HepG2 (cell line): ENCODE measurements around the gene CLTA. TPM values are rescaled to one million over a fixed set of nuclear protein-coding genes. Genes with fewer than 3 reads are reported as not detected.

Source experiments
- ATAC-seq: fragments of 200-7000 bp; cut with Tn5 transposase; 3 replicates; pipeline ENCODE4 v1.9.1; 2020; ENCODE audit warnings: mild to moderate bottlenecking, moderate library complexity
- BruUV-seq: library from RNA; stranded (reverse); fragments of 400-500 nt; replicated peaks from 2 replicates; lab custom pipeline; 2021; lab: Mats Ljungman, UMichigan
- CTCF ChIA-PET: fragments of 300-600 bp; formaldehyde crosslinking; extraction: SDS; loops from one replicate; lab custom pipeline; 2021; ENCODE audit warnings: low total read pairs, inconsistent platforms, low intra/inter-chr PET ratio; lab: Yijun Ruan, JAX
- POLR2A ChIA-PET: fragments of 350-600 bp; sonication (Branson Sonifier 250); formaldehyde crosslinking; loops from one replicate; lab custom pipeline; 2020; ENCODE audit warnings: antibody characterized with exemption, inconsistent platforms; lab: Yijun Ruan, JAX
- DNase-seq: peaks from one replicate; pipeline ENCODE4 v3.0.0-alpha.2; 2015; ENCODE audit warnings: low spot score
- FAIRE-seq: peaks from 3 replicates; lab custom pipeline; 2011; peaks lifted over from hg19 to GRCh38; lab: Jason Lieb, UNC
- H2AFZ ChIP-seq: one replicate; pipeline ENCODE4 v1.6.1; 2011; ENCODE audit warnings: low read length, inconsistent platforms
- H3K27ac ChIP-seq: fragments of 300-600 bp; 3 replicates; pipeline ENCODE4 v1.8.0; 2011; ENCODE audit warnings: mixed run types, mild to moderate bottlenecking, mixed read lengths, low read length, inconsistent platforms; ENCODE audit not compliant: insufficient read depth; ENCODE audit errors: extremely low read length
- H3K27me3 ChIP-seq, 2 experiments: fragments of 200-600 bp in 1 of 2; 2 replicates in 1 of 2; 3 replicates in 1 of 2; pipeline versions ENCODE4 v1.6.0 to v1.8.0; 2011; ENCODE audit warnings: low read length in 2 of 2, mild to moderate bottlenecking in 2 of 2, moderate library complexity in 2 of 2, inconsistent platforms in 1 of 2; ENCODE audit not compliant: insufficient read depth in 2 of 2, control insufficient read depth in 1 of 2
- H3K36me3 ChIP-seq, 2 experiments: fragments of 200-600 bp in 1 of 2; replicated peaks in 1 of 2; 2 replicates in 1 of 2; 3 replicates in 1 of 2; pipeline versions ENCODE4 v1.5.1 to v1.8.0; 2011; ENCODE audit warnings: low read length in 2 of 2, inconsistent platforms in 1 of 2; ENCODE audit not compliant: insufficient read depth in 2 of 2, control insufficient read depth in 1 of 2
- H3K4me1 ChIP-seq: 2 replicates; pipeline ENCODE4 v1.5.1; 2012; ENCODE audit warnings: low read length, inconsistent platforms; ENCODE audit not compliant: insufficient read depth
- H3K4me2 ChIP-seq: 2 replicates; pipeline ENCODE4 v1.6.0; 2011; ENCODE audit warnings: low read depth, low read length, inconsistent platforms
- H3K4me3 ChIP-seq, 3 experiments: fragments of 200-600 bp in 1 of 3; sonication (generic), shearing (Covaris generic) in 1 of 3; replicated peaks in 1 of 3; 2 replicates each; pipeline ENCODE4 v1.5.1; 2011 to 2016; ENCODE audit warnings: low read length in 3 of 3, inconsistent platforms in 2 of 3, low read depth in 2 of 3, mild to moderate bottlenecking in 2 of 3, control low read depth in 1 of 3, mixed read lengths in 1 of 3; ENCODE audit not compliant: insufficient read depth in 1 of 3
- H3K79me2 ChIP-seq: one replicate; pipeline ENCODE4 v1.6.1; 2011; ENCODE audit warnings: low read length, inconsistent platforms; ENCODE audit not compliant: insufficient read depth
- H3K9ac ChIP-seq: 2 replicates; pipeline ENCODE4 v1.6.0; 2011; ENCODE audit warnings: mild to moderate bottlenecking, low read depth, low read length, inconsistent platforms; ENCODE audit not compliant: insufficient read depth
- H3K9me3 ChIP-seq: 2 replicates; pipeline ENCODE4 v1.5.1; 2012; ENCODE audit warnings: mild to moderate bottlenecking, low read length
- H4K20me1 ChIP-seq: 2 replicates; pipeline ENCODE4 v1.6.0; 2011; ENCODE audit warnings: inconsistent platforms, mild to moderate bottlenecking, low read length, moderate library complexity; ENCODE audit not compliant: insufficient read depth
- AKAP8 ChIP-seq: sonication (generic); formaldehyde crosslinking; IDR thresholded peaks from 2 replicates; pipeline ENCODE4 v1.5.1; 2020; ENCODE audit warnings: mild to moderate bottlenecking, missing genetic modification reagents
- KLF12 ChIP-seq: sonication (generic); formaldehyde crosslinking; IDR thresholded peaks from 2 replicates; pipeline ENCODE4 v1.4.0; 2020; ENCODE audit warnings: missing genetic modification reagents, borderline replicate concordance
- MTF2 ChIP-seq: sonication (generic); formaldehyde crosslinking; IDR thresholded peaks from 2 replicates; pipeline ENCODE4 v1.5.0; 2020; ENCODE audit warnings: missing genetic modification reagents, borderline replicate concordance
- NFAT5 ChIP-seq: sonication (generic); formaldehyde crosslinking; IDR thresholded peaks from 2 replicates; pipeline ENCODE4 v1.4.0; 2020; ENCODE audit warnings: missing genetic modification reagents
- PCBP1 ChIP-seq: fragments of 200-400 bp; formaldehyde crosslinking; IDR thresholded peaks from 2 replicates; pipeline ENCODE4 v1.6.1; 2017; ENCODE audit warnings: mild to moderate bottlenecking, low read depth, low read length, borderline replicate concordance
- SIN3A ChIP-seq: IDR thresholded peaks from 2 replicates; pipeline ENCODE4 v1.6.1; 2011; ENCODE audit warnings: low read depth, mild to moderate bottlenecking, control low read depth, low read length, borderline replicate concordance
- TBP ChIP-seq: sonication (generic); formaldehyde crosslinking; IDR thresholded peaks from 2 replicates; pipeline ENCODE4 v1.5.0; 2020; ENCODE audit warnings: missing genetic modification reagents
- THAP9 ChIP-seq: sonication (generic); formaldehyde crosslinking; IDR thresholded peaks from 2 replicates; pipeline ENCODE4; 2020; ENCODE audit warnings: missing genetic modification reagents, mild to moderate bottlenecking, borderline replicate concordance
- ZBTB20 ChIP-seq: sonication (generic); formaldehyde crosslinking; IDR thresholded peaks from 2 replicates; pipeline ENCODE4 v1.8.1; 2023; ENCODE audit warnings: missing genetic modification reagents, low read depth, mild to moderate bottlenecking, borderline replicate concordance
- ZNF160 ChIP-seq: sonication (generic); formaldehyde crosslinking; IDR thresholded peaks from 2 replicates; pipeline ENCODE4 v1.8.0; 2022; ENCODE audit warnings: mild to moderate bottlenecking, inconsistent platforms, missing genetic modification reagents
- ZNF3 ChIP-seq: IDR thresholded peaks from 2 replicates; pipeline ENCODE4 v1.7.0; 2017; ENCODE audit warnings: inconsistent platforms
- ZNF503 ChIP-seq: sonication (generic); formaldehyde crosslinking; IDR thresholded peaks from 2 replicates; pipeline ENCODE4 v1.4.0; 2020; ENCODE audit warnings: missing genetic modification reagents
- ZNF543 ChIP-seq: sonication (generic); formaldehyde crosslinking; IDR thresholded peaks from 2 replicates; pipeline ENCODE4 v1.4.0; 2020; ENCODE audit warnings: mild to moderate bottlenecking, missing genetic modification reagents
- ZNF577 ChIP-seq: sonication (generic); formaldehyde crosslinking; IDR thresholded peaks from 2 replicates; pipeline ENCODE4 v1.4.0; 2020; ENCODE audit warnings: mild to moderate bottlenecking, low read depth, missing genetic modification reagents, borderline replicate concordance
- WGBS: methylation state at CpG from one replicate; pipeline ENCODE4 v1.1.6; 2017; ENCODE audit warnings: low lambda C conversion rate; 5-methylcytosine and 5-hydroxymethylcytosine counted together
- in situ Hi-C: cut with HindIII; loops from 2 replicates; pipeline ENCODE4 v1.10.0; 2017; ENCODE audit warnings: low pct_unique_long_range_greater_than_20kb; ENCODE audit not compliant: extremely low pct_ligation_motif_present
- intact Hi-C: fragments of 100-400 bp; cut with micrococcal nuclease; formaldehyde crosslinking; loops from one replicate; pipeline ENCODE4 v1.10.0; 2022; ENCODE audit not compliant: unreplicated experiment
- polyA plus RNA-seq, 8 experiments: library from polyadenylated mRNA; depleted of rRNA in 3 of 8; stranded (reverse) in 7 of 8; unstranded in 1 of 8; fragments of >200 nt; fragmentation: Illumina TruSeq in 4 of 8; extraction: Trizol in 4 of 8; gene quantifications; 2 replicates each; pipeline versions ENCODE4 v1.2.1 to v1.2.3, GENCODE V29; 2011 to 2016; ENCODE audit warnings: low read depth in 4 of 8, missing spikeins in 1 of 8, mixed read lengths in 1 of 8; ENCODE audit not compliant: insufficient read depth in 1 of 8
- total RNA-seq, 5 experiments: library from RNA; depleted of rRNA; stranded (reverse); fragments of >200 nt; fragmentation: Illumina TruSeq; extraction: Trizol; gene quantifications; 2 replicates each; pipeline ENCODE4 v1.2.3, GENCODE V29; 2016; ENCODE audit warnings: low read depth in 1 of 5

CLTA gene
- total and polyA plus RNA-seq, 2 of the 13 experiments (the other 11 are each of a cell fraction or from before 2014, with no cell fraction given): 143 to 222 TPM

GRCh38 chr9:36164989-36165388, 25.7 kb upstream of the CLTA start:
- in situ Hi-C loops: loop anchor here (5.0 kb wide), 1 partner anchor 63 kb away; no protein-coding TSS in a partner anchor
- WGBS: 0% methylated on average over 1 of the region's 3 CpGs
- Histone ChIP-seq H3K27ac (no peak overlapping the region), H3K79me2 (no peaks in the 10 kb centered on the region), H3K4me2 (no peak overlapping the region), H3K36me3 (no peaks in the 10 kb centered on the region), H3K27me3 (peaks cover 3 to 27% of the 10 kb centered on the region in 2 experiments; a peak in 3 of 5 replicates), H3K9me3 (no peaks in the 10 kb centered on the region), H3K9ac (no peak overlapping the region), H2AFZ (no peak overlapping the region), H3K4me1 (peaks cover 9% of the 10 kb centered on the region; the same call in 1 of the 2 replicates), H3K4me3 (no peak overlapping the region), H4K20me1 (no peaks in the 10 kb centered on the region)
- ATAC-seq: no peak
- no TSS peak for BruUV-seq
- ChIA-PET POLR2A (interaction anchor here (0.6 to 1.4 kb wide), 2 partner anchors 26 to 261 kb away, joined by 3 to 6 read pairs; partner anchors contain the start of gene CLTA), CTCF (interaction anchor here (1.5 to 3.8 kb wide), 2 partner anchors 62 to 157 kb away, joined by 3 to 40 read pairs; no protein-coding TSS in a partner anchor)
- intact Hi-C loops: loop anchor here (5.0 kb wide), 2 partner anchors 158 to 208 kb away; partner anchors contain the start of gene OR2S2
- DNase-seq: no peak
- FAIRE-seq: no peak
- TF ChIP-seq ZNF503 (no peak), AKAP8 (CRISPR knock-in tag) (no peak), ZNF3 (no peak), ZNF543 (CRISPR knock-in tag) (no peak), ZNF160 (CRISPR knock-in tag) (no peak), THAP9 (no peak), KLF12 (CRISPR knock-in tag) (no peak), ZNF577 (CRISPR knock-in tag) (no peak), TBP (no peak), ZBTB20 (no peak), SIN3A (no peak), MTF2 (CRISPR knock-in tag) (no peak), PCBP1 (no peak), NFAT5 (CRISPR knock-in tag) (no peak)
